A549 (cell line): Measurements from ENCODE around the gene SLC13A2. TPM values are rescaled to one million over a fixed set of nuclear protein-coding genes. Genes with fewer than 3 reads are reported as not detected.

ENCODE experiments used
- ATAC-seq, 2 experiments: fragments of 200-7000 bp in 1 of 2; fragments of >200 bp in 1 of 2; cut with Nextera tagmentation in 1 of 2; cut with Tn5 transposase in 1 of 2; 3 replicates each; pipeline versions ENCODE4 v1.8.0 to v1.9.1; 2018 to 2020; ENCODE audit warnings: mild to moderate bottlenecking in 1 of 2, moderate library complexity in 1 of 2
- CTCF ChIA-PET: fragments of 300-600 bp; sonication (Branson Sonifier 250); formaldehyde crosslinking; extraction: SDS; loops from one replicate; lab custom pipeline; 2021; ENCODE audit warnings: antibody characterized with exemption, inconsistent platforms; lab: Yijun Ruan, JAX
- POLR2A ChIA-PET: fragments of 350-600 bp; formaldehyde crosslinking; extraction: SDS; loops from one replicate; lab custom pipeline; 2021; ENCODE audit warnings: antibody characterized with exemption, inconsistent platforms; lab: Yijun Ruan, JAX
- DNase-seq, 2 experiments: peaks; one replicate each; pipeline versions ENCODE4 v3.0.0 to v3.0.0-alpha.2; 2011 to 2016; ENCODE audit warnings: low read depth in 1 of 2, low spot score in 1 of 2
- FAIRE-seq: peaks from 2 replicates; lab custom pipeline; 2011; peaks lifted over from hg19 to GRCh38; lab: Jason Lieb, UNC
- H3K27ac ChIP-seq, 2 experiments: fragments of >200 bp; sonication (Bioruptor Twin); formaldehyde crosslinking; 3 replicates each; pipeline ENCODE4 v1.5.1; 2016 to 2017
- H3K4me1 ChIP-seq: fragments of >200 bp; sonication (Bioruptor Twin); formaldehyde crosslinking; 3 replicates; pipeline ENCODE4 v1.6.1; 2016
- H3K4me2 ChIP-seq: fragments of >200 bp; sonication (Bioruptor Twin); formaldehyde crosslinking; 3 replicates; pipeline ENCODE4 v1.6.1; 2016
- H3K4me3 ChIP-seq: fragments of >200 bp; sonication (Bioruptor Twin); formaldehyde crosslinking; 3 replicates; pipeline ENCODE4 v1.5.1; 2016
- H3K9me3 ChIP-seq: fragments of >200 bp; sonication (Bioruptor Twin); formaldehyde crosslinking; 3 replicates; pipeline ENCODE4 v1.6.1; 2016
- CHD4 ChIP-seq: fragments of 200-600 bp; sonication (generic); IDR thresholded peaks from 2 replicates; pipeline ENCODE4 v1.6.1; 2016; ENCODE audit warnings: antibody characterized with exemption, mild to moderate bottlenecking, borderline replicate concordance
- CTCF ChIP-seq: fragments of >200 bp; sonication (Bioruptor Twin); formaldehyde crosslinking; IDR thresholded peaks from 3 replicates; pipeline ENCODE4 v1.5.1; 2016
- E2F6 ChIP-seq: IDR thresholded peaks from 2 replicates; pipeline ENCODE4 v1.6.1; 2012; ENCODE audit warnings: low read depth, borderline replicate concordance
- EHF ChIP-seq: fragments of 250-450 bp; sonication (Bioruptor Pico); IDR thresholded peaks from 2 replicates; pipeline ENCODE4 v1.5.0; 2020; ENCODE audit warnings: mild to moderate bottlenecking
- EHMT2 ChIP-seq: fragments of 200-600 bp; sonication (generic); IDR thresholded peaks from 2 replicates; pipeline ENCODE4 v1.6.1; 2016; ENCODE audit warnings: antibody characterized with exemption, low read depth, mild to moderate bottlenecking, moderate library complexity
- FOSB ChIP-seq: fragments of 250-450 bp; sonication (Bioruptor Pico); IDR thresholded peaks from 2 replicates; pipeline ENCODE4 v1.5.0; 2020; ENCODE audit warnings: mild to moderate bottlenecking, moderate library complexity
- FOSL2 ChIP-seq, 2 experiments: fragments of 450-650 bp in 1 of 2; fragments of >200 bp in 1 of 2; sonication (Bioruptor Twin) in 1 of 2; formaldehyde crosslinking; IDR thresholded peaks; 2 replicates each; pipeline versions ENCODE4 v1.5.0 to v1.6.1; 2016 to 2020; ENCODE audit warnings: mild to moderate bottlenecking in 1 of 2, moderate library complexity in 1 of 2
- HDAC2 ChIP-seq: fragments of 200-600 bp; sonication (generic); IDR thresholded peaks from 2 replicates; pipeline ENCODE4 v1.6.1; 2016
- HEYL ChIP-seq: fragments of 250-450 bp; sonication (Bioruptor Pico); IDR thresholded peaks from 2 replicates; pipeline ENCODE4 v1.8.0; 2021; ENCODE audit warnings: mild to moderate bottlenecking, moderate library complexity
- HMGXB4 ChIP-seq: fragments of 250-450 bp; sonication (Bioruptor Pico); IDR thresholded peaks from 2 replicates; pipeline ENCODE4 v1.5.0; 2021; ENCODE audit warnings: mild to moderate bottlenecking, moderate library complexity, borderline replicate concordance
- HOXB5 ChIP-seq: fragments of 250-450 bp; sonication (Bioruptor Pico); IDR thresholded peaks from 2 replicates; pipeline ENCODE4 v1.5.0; 2020; ENCODE audit warnings: mild to moderate bottlenecking, moderate library complexity
- JUNB ChIP-seq: fragments of >200 bp; sonication (Bioruptor Twin); formaldehyde crosslinking; IDR thresholded peaks from 2 replicates; pipeline ENCODE4 v1.6.1; 2016
- MYC ChIP-seq: IDR thresholded peaks from 2 replicates; pipeline ENCODE4 v1.6.1; 2012; ENCODE audit warnings: mild to moderate bottlenecking, inconsistent platforms, low read length, improper control_type of control experiment, borderline replicate concordance
- NR3C1 ChIP-seq: fragments of >200 bp; sonication (Bioruptor Twin); formaldehyde crosslinking; IDR thresholded peaks from 3 replicates; pipeline ENCODE4 v1.6.1; 2017
- PBX3 ChIP-seq: IDR thresholded peaks from 2 replicates; pipeline ENCODE4 v1.6.1; 2012
- POLR2AphosphoS2 ChIP-seq: conservative IDR thresholded peaks from 2 replicates; pipeline ENCODE4 v1.6.1; 2012; ENCODE audit warnings: low read length, improper control_type of control experiment, inconsistent platforms
- RCOR1 ChIP-seq: fragments of 150-350 bp; IDR thresholded peaks from 2 replicates; pipeline ENCODE4 v1.6.1; 2014; ENCODE audit warnings: antibody characterized with exemption, low read length, low read depth
- RNF2 ChIP-seq: fragments of 200-600 bp; sonication (generic); IDR thresholded peaks from 2 replicates; pipeline ENCODE4 v1.6.1; 2016; ENCODE audit warnings: low read depth, mild to moderate bottlenecking, antibody characterized with exemption, moderate library complexity, borderline replicate concordance
- TP53 ChIP-seq: fragments of 250-450 bp; sonication (Bioruptor Pico); IDR thresholded peaks from 2 replicates; pipeline ENCODE4 v1.5.0; 2021; ENCODE audit warnings: mild to moderate bottlenecking, moderate library complexity
- ZC3H11A ChIP-seq: fragments of 450-650 bp; IDR thresholded peaks from 2 replicates; pipeline ENCODE4 v1.6.1; 2014; ENCODE audit warnings: antibody characterized with exemption, mild to moderate bottlenecking
- ZFP36 ChIP-seq: fragments of 450-650 bp; IDR thresholded peaks from 2 replicates; pipeline ENCODE4 v1.6.1; 2014; ENCODE audit warnings: borderline replicate concordance; ENCODE audit not compliant: partially characterized antibody
- ZNF302 ChIP-seq: fragments of 250-450 bp; sonication (Bioruptor Pico); IDR thresholded peaks from 2 replicates; pipeline ENCODE4 v1.9.0; 2021; ENCODE audit warnings: inconsistent platforms, mild to moderate bottlenecking, moderate library complexity
- WGBS: methylation state at CpG from one replicate; pipeline ENCODE4 v1.1.6; 2017; ENCODE audit errors: missing lambda C conversion rate; 5-methylcytosine and 5-hydroxymethylcytosine counted together
- polyA plus RNA-seq, 4 experiments: library from polyadenylated mRNA; depleted of rRNA in 3 of 4; stranded (reverse); fragments of >200 nt; fragmentation: RNase III in 1 of 4; extraction: RNeasy Plus Mini Kit Qiagen cat#74134 plus additional on column Dnase treatment in 1 of 4; gene quantifications; 2 replicates in 3 of 4; 3 replicates in 1 of 4; pipeline ENCODE4 v1.2.3, GENCODE V29; 2011 to 2017
- TF ChIP-seq, protein P1 (sequence below): fragments of 250-450 bp; sonication (Bioruptor Pico); IDR thresholded peaks from 2 replicates; pipeline ENCODE4 v1.5.0; 2020; ENCODE audit warnings: low read depth, mild to moderate bottlenecking, moderate library complexity

Gene SLC13A2
- polyA plus RNA-seq, 2 of the 4 experiments (the other 2 are of a cell fraction): 0.06 TPM; not detected in 1

DNA sequence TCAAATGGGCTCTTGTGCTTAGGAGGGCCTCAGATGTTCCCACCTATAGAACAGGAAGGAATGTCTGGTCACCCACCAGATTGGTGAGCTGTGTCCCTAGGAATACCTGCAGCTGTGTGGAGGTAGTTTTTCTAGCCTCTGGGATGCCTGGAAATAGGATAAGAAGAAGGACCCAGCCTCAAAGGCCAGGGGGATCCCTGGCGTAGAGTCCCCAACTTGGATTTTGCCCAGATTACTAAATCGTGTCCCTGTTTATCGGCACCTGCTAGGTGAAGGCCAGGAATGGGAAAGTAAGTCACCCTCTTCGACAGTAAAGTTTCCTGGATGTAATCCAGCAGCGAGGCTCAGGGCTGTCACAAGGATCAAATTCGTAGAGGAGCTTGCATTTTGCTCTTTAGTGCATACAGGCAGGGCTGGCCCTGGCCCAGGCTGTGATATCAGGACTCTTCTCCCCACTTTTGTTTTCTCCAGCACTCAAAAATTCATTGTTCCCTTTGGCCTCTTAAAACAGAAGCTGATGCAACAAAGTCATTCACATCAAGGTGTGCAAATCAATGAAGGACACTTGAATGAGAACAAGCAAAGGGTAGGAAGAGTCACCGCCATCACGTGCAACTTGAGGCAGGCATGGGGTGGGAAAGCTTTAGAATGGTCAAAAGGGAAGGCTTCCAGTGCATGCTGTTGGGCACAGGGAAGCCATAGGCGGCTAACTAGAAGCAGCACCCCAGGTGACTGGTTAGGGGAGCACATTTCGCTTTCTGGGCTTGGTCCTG lies 7.5 kb downstream of the SLC13A2 start:
- ATAC-seq (no peak), FAIRE-seq (no peak), DNase-seq (no peak)
- H3K4me3 ChIP-seq: no peak overlapping the region
- no peak overlapping the region for H3K4me2 ChIP-seq
- H3K4me1 ChIP-seq: peaks cover 11% of the 10 kb centered on the region
- POLR2A ChIA-PET: no interaction called here
- no peaks in the 10 kb centered on the region for H3K9me3 ChIP-seq
- CTCF ChIA-PET: interaction anchor here (1.1 to 7.7 kb wide), 3 partner anchors 9 to 19 kb away, joined by 4 to 47 read pairs (median 5); no protein-coding TSS in a partner anchor
- TF ChIP-seq HMGXB4 (CRISPR knock-in tag): no peak
- no peak for TF ChIP-seq CTCF
- no peak for TF ChIP-seq ZFP36
- no peak for TF ChIP-seq RCOR1
- no peak for TF ChIP-seq FOSL2 (IDR thresholded peaks at IDR 0.05)
- TF ChIP-seq FOSL2 (CRISPR knock-in tag; IDR thresholded peaks at IDR 0.05): no peak
- TF ChIP-seq MYC: no peak
- no peak for TF ChIP-seq ZNF302 (CRISPR knock-in tag)
- TF ChIP-seq HDAC2: no peak
- no peak for TF ChIP-seq JUNB
- TF ChIP-seq PBX3: no peak
- TF ChIP-seq POLR2AphosphoS2: no peak
- no peak for TF ChIP-seq ZC3H11A
- TF ChIP-seq TP53 (CRISPR knock-in tag): no peak
- no peak for TF ChIP-seq RNF2
- TF ChIP-seq HEYL (CRISPR knock-in tag): no peak
- TF ChIP-seq, protein P1, sequence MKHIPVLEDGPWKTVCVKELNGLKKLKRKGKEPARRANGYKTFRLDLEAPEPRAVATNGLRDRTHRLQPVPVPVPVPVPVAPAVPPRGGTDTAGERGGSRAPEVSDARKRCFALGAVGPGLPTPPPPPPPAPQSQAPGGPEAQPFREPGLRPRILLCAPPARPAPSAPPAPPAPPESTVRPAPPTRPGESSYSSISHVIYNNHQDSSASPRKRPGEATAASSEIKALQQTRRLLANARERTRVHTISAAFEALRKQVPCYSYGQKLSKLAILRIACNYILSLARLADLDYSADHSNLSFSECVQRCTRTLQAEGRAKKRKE (CRISPR knock-in tag): no peak
- TF ChIP-seq CHD4: no peak
- no peak overlapping the region for H3K27ac ChIP-seq
- WGBS: 62% methylated on average over 10 of the region's 10 CpGs

DNA sequence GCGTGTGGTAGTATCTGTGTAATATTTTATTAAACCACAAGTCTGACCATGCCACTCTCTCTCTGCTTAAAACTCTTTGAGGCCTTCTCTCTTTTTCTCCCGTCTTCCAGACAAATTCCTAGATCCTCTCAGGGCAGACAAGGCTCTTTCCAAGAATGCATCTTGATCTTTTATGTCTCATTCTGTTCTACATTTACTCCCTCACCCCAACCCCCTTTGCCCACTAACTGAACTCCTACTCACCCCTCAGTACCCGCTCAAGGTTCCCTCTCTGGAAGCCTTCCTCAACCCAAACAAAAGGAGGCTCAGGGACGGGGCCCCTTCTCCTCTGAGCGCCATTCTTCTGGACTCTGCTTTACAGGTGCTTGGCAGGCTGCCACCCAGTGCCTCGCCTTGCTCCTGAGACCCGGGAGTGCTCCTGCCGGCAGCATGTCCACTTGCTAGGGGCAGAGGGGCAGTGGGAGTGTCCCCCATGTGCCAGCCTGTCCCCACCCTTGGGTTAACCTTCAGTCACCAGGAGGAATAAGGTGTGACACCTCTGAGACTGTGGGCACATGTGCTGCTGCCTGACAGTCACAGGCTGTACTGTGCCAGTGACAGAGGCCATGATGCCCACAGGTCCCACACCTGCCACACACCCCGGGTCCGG lies 9.2 kb downstream of the SLC13A2 start:
- no peak overlapping the region for H3K4me2 ChIP-seq
- ATAC-seq (peak in 1 of 2 experiments; percentile 26; a peak in 1 of 6 replicates), FAIRE-seq (no peak), DNase-seq (no peak)
- TF ChIP-seq POLR2AphosphoS2 (no peak), NR3C1 (no peak), E2F6 (no peak), FOSB (CRISPR knock-in tag) (no peak), HOXB5 (CRISPR knock-in tag) (no peak), EHF (CRISPR knock-in tag) (no peak), EHMT2 (no peak), ZFP36 (no peak)
- H3K9me3 ChIP-seq: no peaks in the 10 kb centered on the region
- no peak overlapping the region for H3K27ac ChIP-seq
- 0 out of 3 replicates have a peak, but pooled peaks cover 3% of the 10 kb centered on the region for H3K4me1 ChIP-seq
- CTCF ChIA-PET: interaction anchor here (4.8 to 7.7 kb wide), 2 partner anchors 12 kb away, joined by 47 to 58 read pairs; no protein-coding TSS in a partner anchor
- POLR2A ChIA-PET: no interaction called here
- WGBS: 27% methylated on average over 10 of the region's 10 CpGs
- H3K4me3 ChIP-seq: no peak overlapping the region
